HG02885 (cell line): ENCODE measurements around the gene PGAM2.

ENCODE experiments used
- ATAC-seq: cut with Tn5 transposase; IDR thresholded peaks from one replicate; pipeline ENCODE4 v1.9.1; 2021; ENCODE audit warnings: mild to moderate bottlenecking; ENCODE audit not compliant: unreplicated experiment, poor library complexity

Gene PGAM2

DNA sequence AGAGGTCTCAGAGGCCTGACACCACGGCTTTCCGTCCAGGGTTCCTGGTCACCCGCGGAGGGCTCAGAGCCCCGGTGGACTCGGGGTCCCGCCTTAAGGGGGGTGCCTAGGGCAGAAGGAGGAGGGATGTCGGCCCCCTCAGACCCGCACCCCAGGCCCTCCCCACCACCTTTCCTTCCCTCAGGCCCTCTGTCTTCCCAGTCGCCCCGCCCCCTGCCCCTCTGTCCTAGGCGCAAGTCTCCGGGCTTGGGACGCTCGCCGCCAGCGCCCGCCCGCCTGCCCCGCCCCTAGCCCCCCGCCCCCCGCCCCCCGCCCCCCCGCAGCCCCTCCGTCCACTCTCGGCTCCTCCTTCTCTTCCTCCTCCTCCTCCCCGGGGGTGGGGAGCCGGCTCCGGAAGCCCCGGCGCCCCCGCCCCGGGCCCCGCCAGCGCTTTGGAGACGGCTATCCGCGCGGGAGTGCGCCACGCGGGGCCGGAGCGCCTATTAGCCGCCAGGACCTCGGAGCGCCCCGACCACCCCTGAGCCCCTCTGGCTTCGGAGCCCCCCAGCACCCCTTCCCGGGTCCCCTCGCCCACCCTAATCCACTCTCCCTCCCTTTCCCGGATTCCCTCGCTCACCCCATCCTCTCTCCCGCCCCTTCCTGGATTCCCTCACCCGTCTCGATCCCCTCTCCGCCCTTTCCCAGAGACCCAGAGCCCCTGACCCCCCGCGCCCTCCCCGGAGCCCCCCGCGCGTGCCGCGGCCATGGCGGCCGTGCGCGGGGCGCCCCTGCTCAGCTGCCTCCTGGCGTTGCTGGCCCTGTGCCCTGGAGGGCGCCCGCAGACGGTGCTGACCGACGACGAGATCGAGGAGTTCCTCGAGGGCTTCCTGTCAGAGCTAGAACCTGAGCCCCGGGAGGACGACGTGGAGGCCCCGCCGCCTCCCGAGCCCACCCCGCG is 38.8 kb upstream of the PGAM2 start, which contains the start of gene AEBP1:
Gene AEBP1, plus strand, starts transcription at position 423 of the 937 bp plus-strand sequence. Its CDS starts 321 bp downstream, at position 744.
- ATAC-seq: no peak

- no peak for ATAC-seq
Observed at GRCh38 chr7:44103566-44103922, 38.2 kb upstream of the PGAM2 start.

DNA sequence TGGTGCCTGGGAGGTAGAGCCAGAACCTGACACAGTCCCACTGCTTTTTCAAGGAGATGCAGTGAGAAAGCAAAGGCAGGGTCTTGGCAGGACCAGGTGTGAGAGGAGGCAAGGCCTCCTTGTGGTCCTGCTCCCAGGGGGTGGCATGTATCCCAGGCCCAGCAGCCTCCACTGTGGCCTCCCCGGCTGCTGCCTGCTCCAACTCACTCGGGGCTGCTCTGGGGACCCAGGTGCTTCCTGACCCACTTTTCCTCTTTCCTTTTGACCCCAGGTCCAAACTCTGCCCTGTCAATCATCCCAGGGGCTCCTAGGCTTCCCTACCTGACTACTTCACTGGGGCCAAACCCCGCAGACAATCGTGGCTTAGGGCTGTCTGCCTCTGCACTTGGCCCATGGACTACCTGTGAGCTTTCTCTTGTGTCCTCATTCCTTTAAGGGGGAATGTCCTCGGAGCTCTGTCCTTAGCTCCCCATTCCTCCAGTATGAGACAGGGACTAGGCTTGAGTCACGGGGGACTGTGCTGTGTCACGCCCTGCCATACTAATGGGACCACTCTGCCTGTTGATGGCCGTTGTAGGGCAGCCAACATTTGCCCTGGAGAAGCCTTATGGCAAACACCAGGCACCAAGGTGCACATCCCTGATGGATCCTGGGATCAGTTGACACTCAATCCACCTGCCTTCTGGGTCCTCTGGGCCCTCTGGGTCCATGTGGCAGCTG is 37.6 kb upstream of the PGAM2 start:
- no peak for ATAC-seq

- ATAC-seq: no peak
Observed at GRCh38 chr7:44101966-44102845, 36.8 kb upstream of the PGAM2 start.

GRCh38 chr7:44101303-44101965 is 36.1 kb upstream of the PGAM2 start:
- ATAC-seq: no peak

DNA sequence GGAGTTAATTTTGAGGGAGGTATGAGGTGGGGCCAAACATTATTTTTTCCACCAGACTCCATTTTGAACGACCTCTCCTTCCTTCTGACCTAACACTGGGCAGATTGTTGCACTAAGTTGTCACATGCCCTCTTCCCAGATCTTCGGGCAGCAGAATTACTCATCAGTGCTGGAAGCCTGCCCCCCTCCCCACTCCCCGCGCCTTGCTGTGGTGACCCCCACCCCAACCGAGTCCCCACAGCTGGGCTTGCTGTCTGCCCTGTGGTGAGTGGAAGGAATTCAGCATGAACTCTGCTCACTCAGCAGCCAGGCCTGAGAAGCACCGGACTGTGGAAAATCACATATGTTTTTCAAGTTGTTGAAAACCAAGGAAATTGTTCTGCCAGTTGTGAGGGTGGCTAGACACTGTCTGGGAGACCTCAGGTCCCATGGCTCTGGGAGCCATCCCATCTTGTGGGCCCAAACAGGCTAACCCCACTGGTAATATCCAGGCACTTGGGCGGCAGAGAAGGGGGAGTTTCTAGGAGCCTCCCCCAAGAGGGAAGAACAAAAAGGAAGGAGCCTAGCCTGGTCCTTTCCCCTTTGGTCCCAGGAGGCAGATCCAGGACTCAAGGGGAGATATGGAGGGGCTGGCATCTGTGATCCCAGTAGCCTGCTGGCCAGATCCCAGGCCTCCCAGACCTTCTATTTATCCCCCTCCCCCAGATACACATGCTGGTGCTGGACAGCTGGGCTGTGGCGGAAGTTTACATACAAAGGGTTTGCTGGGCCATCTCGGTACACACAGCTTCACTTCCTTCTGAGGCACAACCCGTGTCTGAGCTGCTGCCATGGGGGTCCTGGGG is 35.3 kb upstream of the PGAM2 start:
- no peak for ATAC-seq

GRCh38 chr7:44099669-44100068 is 34.3 kb upstream of the PGAM2 start:
- ATAC-seq: no peak

DNA sequence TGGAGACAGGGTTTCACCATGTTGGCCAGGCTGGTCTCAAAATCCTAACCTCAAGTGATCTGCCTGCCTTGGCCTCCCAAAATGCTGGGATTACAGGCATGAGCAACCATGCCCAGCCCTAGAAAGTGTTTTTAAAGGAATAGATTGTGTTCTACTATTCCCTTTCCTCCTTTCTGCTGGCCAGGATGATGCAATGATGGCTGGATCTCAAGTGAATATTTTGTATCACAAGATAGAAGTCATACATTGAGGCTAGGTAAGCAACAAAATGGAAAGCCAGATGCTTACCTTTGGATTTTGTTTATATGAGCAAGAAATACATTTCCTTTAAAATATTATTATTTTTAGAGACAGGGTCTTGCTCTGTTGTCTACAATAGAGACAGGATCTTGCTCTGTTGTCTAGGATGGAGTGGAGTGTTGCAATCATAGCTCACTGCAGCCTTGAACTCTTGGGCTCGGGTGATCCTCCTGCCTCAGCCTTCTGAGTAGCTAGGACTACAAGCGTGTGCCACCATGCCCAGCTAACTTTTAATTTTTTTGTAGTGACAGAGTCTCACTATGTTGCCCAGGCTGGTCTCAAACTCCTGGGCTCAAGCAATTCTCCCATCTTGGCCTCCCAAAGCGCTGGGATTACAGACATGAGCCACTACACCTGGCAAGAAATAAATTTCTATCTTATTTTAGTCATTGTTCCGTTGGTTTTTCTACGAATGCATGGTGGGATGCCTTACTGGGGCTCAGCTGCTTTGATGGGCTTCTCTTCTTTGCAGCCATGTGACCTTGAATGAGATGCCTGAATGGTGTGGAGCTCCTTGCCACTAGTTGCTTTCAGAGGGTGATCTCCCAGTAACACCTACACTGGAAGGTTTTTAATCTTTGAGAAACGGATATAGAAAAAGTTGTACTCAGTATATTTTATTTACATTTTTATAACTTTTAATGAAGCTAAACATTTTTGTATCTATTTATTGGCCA is 33.0 kb upstream of the PGAM2 start:
- ATAC-seq: no peak

DNA sequence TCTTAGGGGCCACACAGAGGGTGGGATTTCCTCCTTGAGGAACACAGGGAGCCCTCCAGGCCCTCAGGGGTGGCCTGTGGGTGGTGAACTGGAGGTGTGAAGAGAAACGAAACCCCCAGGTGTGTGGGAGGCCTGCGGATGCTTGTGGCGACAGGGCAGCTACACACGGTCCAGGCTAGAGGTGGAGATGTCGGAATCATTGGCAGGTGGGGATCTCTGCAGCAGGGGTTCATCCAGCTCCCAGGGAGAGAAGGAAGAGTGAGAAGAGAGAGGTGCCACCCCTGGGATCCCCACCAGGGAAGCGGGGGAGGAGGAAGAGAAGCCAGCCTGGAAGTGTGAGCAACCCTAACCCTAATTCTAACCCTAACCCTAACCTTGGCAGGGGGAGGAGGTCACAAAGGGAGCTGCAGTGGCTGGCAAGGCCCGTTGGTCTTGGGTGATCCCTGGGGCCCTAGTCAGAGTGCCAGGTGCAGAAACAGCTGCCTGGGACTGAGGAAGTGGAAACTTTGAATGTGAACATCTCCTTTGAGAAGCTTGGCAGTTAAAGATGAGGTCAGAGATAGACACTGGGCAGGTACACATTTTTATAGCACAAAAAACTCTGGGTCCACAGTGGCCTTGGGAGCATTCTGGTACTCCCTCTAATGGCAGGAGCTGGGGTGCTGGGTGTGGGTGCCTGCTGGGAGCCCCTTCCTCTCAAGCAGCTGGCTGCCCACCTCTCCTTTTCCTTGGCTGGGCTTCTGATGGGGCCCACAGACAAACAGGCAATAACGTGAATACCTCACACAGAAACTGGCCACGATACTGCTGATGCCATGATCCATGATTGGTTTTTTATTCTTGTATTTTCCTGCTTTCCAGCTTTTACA is 31.9 kb upstream of the PGAM2 start:
- ATAC-seq: peak; percentile 72

DNA sequence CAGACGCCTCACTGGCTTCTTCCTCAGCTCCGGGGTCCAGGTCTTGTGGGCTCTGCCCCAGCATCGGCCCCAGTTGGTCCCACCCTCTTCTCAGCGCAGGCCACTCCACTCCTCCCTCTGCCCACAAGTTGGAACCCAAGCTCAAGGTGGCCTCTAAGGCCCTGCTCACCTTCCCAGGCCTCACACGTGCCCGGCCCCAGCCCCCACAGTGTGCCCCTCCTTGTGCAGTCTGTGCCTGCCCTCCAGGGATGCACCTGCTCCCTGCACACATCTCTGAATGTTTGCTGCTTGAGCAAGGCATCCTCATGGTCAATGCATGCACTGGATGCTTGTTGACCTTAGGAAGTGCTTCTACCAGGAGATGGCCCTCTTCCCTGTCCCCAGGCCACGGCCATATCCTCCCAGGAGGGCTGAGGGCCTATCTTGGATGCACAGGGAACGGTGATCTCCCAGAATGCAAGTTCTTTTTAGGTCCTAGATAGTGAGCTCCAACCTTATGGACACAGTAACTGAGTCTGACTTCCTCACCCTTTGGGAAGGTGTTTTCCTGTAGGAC is 31.0 kb upstream of the PGAM2 start:
- no peak for ATAC-seq

- no peak for ATAC-seq
Observed at GRCh38 chr7:44095781-44096180, 30.4 kb upstream of the PGAM2 start.

GRCh38 chr7:44094883-44095592 is 29.7 kb upstream of the PGAM2 start:
- ATAC-seq: no peak

DNA sequence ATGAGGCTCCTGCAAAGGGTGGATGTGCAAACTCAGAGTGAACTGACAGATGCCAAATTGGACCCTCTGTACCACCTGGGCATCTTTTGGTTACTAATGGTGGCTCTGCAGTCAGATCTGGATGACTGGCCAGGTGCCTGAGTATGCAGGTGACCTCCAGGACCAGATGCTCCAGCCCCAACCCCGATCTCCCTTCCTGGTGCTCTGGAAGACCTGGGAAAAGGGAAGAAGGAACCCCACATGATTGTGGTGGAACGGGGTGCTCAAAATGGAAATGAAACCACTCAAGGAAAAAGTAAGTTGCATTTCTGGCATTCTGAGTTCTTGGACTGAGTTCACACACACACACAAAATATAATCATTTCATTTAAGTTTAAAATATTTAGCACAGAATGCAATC is 29.0 kb upstream of the PGAM2 start:
- no peak for ATAC-seq

DNA sequence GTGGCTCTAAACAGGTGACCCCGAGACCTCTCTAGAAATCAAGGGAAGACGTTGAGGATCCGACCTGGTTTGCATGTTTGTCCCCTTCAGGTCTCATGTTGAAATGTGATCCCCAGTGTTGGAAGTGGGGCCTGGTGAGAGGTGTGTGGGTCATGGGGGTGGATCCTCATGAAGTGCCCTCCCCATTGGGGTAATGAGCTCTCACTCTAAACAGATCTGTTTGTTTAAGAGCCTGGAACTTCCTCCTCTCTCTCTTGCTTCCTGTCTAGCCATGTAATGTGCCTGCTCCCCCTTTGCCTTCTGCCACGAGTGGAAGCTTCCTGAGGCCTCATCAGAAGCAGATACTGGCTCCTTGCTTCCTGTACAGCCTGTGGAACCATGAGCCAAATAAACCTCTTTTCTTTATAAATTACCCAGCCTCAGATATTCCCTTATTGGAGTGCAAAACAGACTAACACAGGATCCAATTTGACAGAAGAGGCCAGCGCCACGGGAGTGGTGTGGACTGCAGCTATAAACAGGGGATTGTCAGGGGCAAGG is 27.8 kb upstream of the PGAM2 start:
- no peak for ATAC-seq

DNA sequence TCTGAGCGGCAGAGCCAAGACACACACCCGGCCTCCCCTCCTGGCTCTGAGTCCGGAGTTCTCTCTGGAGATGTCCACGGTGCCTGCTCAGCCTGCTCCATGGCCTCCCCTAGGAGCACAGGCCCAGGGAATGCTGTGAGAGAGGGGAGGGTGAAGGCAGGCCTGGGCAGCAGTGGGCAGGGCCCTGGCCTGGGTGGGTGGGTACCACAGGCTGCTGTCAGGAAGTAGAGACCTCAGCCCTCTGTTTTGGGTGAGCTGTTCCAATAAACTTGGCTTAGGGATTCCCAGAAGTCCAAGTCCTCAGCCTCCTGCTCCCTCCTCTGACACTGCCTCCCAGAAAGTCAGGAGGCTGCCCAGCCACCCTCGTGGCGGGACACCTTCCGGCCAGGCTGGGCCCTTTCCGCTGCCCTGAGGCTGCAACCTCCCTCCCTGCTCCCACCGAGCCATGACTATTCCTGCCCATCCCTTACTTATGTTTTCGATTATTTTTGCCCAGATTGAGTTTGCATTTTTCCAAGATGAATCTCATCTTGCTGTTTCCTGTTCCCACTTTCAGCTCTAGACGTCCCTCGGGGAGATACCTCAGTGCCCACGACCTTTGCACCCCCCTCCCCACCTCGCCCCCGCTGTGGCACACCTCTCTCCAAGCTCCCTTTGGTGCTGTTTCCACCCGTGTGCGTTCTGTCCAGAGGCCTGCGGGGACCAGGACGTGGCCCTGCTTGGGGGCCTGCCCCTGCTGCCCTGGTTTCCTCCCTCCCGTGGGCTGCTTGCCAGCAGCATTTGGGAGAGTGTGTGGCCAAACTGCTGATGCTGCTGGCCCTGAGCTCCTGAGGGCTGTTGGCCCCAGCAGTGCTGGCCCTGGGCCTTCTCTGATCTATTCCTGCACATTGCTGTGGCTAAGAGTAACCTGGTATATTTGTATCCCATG is 22.8 kb upstream of the PGAM2 start:
- ATAC-seq: no peak
